Measurements from ENCODE around the gene RNF44. TPM values are rescaled to one million over a fixed set of nuclear protein-coding genes. Genes with fewer than 3 reads are reported as not detected.

RNF44 gene
- total and polyA plus RNA-seq, 2 of the 4 experiments (the other 2 are of a cell fraction) = 0.54 to 12.4 TPM

DNA sequence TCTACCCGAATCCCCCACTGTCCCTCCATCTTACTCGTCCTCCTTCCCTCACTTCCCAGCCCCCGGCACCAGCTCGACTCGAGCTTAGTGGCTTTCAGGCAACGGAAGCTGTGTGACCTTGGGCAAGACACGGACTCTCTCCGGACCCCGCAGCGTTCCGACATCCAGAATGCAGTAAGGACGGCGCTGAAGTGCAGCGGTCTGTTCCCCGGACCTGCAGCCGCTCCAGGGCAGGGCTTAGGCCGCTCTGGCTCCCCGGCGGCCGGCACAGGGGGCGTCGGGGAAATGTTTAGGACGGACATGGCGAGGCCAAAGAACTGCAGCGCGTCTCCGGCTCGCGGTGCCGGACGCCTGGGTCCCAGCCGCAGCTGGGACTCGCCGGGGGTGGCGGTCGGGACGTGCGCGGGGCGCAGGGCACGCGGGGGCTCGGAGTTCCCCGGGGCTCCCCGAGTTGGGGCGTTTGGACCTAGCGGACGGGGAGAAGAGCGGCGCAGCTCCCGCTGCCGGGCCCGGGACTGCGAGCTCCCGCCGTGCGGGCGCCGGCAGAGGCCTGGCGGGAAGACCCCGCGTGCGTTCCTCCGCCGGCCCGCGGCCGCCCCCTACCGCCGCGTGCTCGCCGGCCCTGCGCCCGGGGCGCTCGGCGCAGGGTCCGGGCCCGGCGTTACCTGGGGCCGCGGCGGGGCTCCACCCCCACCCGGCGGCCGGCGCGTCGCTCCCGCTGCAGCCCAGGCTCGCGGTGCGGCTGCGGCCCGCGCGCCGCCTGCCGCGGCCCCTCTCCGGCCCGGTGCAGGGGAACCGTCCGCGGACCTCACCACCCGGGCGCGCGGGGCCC, 5.6 kb upstream of the RNF44 start:
- H3K18ac ChIP-seq (ENCODE audit: low read depth, low read length) = no peak overlapping the region
- H2BK20ac ChIP-seq (ENCODE audit: low read depth, low read length) = 0 out of 2 replicates have a peak overlapping the region, but pooled peaks have one; percentile 36
- TF ChIP-seq MXI1 (IDR thresholded peaks at IDR 0.05; ENCODE audit: borderline replicate concordance, low read depth, low read length) (no peak), POLR2A (IDR thresholded peaks at IDR 0.05; ENCODE audit: low read depth, low read length) (no peak), NFE2L2 (IDR thresholded peaks at IDR 0.05; ENCODE audit: low read depth, low read length) (no peak), RCOR1 (IDR thresholded peaks at IDR 0.05; ENCODE audit: insufficient replicate concordance, low read length) (no peak), RAD21 (IDR thresholded peaks at IDR 0.05; ENCODE audit: low read length) (peak; percentile 42), BHLHE40 (IDR thresholded peaks at IDR 0.05; ENCODE audit: low read depth, low read length) (no peak), SMC3 (IDR thresholded peaks at IDR 0.05; ENCODE audit: low read depth, low read length) (0 out of 2 replicates have a peak, but pooled peaks have one; percentile 9), RFX5 (IDR thresholded peaks at IDR 0.05; ENCODE audit: low read depth, low read length) (no peak), CHD1 (IDR thresholded peaks at IDR 0.05; ENCODE audit: low read depth, low read length) (no peak), MAZ (IDR thresholded peaks at IDR 0.05; ENCODE audit: borderline replicate concordance, low read depth, low read length) (peak; percentile 20; the same call in 1 of the 2 replicates)
- TF ChIP-seq, protein P1, sequence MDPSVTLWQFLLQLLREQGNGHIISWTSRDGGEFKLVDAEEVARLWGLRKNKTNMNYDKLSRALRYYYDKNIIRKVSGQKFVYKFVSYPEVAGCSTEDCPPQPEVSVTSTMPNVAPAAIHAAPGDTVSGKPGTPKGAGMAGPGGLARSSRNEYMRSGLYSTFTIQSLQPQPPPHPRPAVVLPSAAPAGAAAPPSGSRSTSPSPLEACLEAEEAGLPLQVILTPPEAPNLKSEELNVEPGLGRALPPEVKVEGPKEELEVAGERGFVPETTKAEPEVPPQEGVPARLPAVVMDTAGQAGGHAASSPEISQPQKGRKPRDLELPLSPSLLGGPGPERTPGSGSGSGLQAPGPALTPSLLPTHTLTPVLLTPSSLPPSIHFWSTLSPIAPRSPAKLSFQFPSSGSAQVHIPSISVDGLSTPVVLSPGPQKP (IDR thresholded peaks at IDR 0.05; ENCODE audit: borderline replicate concordance, low read depth, low read length) = no peak
- TF ChIP-seq, protein P2, sequence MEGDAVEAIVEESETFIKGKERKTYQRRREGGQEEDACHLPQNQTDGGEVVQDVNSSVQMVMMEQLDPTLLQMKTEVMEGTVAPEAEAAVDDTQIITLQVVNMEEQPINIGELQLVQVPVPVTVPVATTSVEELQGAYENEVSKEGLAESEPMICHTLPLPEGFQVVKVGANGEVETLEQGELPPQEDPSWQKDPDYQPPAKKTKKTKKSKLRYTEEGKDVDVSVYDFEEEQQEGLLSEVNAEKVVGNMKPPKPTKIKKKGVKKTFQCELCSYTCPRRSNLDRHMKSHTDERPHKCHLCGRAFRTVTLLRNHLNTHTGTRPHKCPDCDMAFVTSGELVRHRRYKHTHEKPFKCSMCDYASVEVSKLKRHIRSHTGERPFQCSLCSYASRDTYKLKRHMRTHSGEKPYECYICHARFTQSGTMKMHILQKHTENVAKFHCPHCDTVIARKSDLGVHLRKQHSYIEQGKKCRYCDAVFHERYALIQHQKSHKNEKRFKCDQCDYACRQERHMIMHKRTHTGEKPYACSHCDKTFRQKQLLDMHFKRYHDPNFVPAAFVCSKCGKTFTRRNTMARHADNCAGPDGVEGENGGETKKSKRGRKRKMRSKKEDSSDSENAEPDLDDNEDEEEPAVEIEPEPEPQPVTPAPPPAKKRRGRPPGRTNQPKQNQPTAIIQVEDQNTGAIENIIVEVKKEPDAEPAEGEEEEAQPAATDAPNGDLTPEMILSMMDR (conservative IDR thresholded peaks at IDR 0.05; ENCODE audit: low read depth, low read length) = peak; percentile 46
- TF ChIP-seq, protein P3, sequence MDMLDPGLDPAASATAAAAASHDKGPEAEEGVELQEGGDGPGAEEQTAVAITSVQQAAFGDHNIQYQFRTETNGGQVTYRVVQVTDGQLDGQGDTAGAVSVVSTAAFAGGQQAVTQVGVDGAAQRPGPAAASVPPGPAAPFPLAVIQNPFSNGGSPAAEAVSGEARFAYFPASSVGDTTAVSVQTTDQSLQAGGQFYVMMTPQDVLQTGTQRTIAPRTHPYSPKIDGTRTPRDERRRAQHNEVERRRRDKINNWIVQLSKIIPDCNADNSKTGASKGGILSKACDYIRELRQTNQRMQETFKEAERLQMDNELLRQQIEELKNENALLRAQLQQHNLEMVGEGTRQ (IDR thresholded peaks at IDR 0.05; ENCODE audit: low read depth, low read length) = no peak
- intact Hi-C loops (cut with micrococcal nuclease) (no loop called here), dilution Hi-C loops (cut with HindIII; ENCODE audit: low sequenced_read_pairs, unreplicated experiment) (no loop called here), in situ Hi-C loops (cut with MboI; ENCODE audit: low sequenced_read_pairs) (no loop called here)
- peaks cover 9% of the 10 kb centered on the region for H3K4me1 ChIP-seq (ENCODE audit: control insufficient read depth, insufficient read depth, low read length)
- ChIA-PET POLR2A (ENCODE audit: unreplicated experiment) (interaction anchor here (0.6 kb wide), 2 partner anchors 101 to 200 kb away, joined by 5 to 8 read pairs; no protein-coding TSS in a partner anchor), CTCF (interaction anchor here (1.0 kb wide), 1 partner anchor 67 kb away, joined by 4 read pairs; no protein-coding TSS in a partner anchor)
- 2% methylated on average over 77 of the region's 110 CpGs; no CpG with 5 or more reads in 1 of the 2 experiments for WGBS, 2 experiments (ENCODE audit: extremely low coverage in 2 of 2, insufficient read length in 1 of 2)
- no peaks in the 10 kb centered on the region; a peak in 1 of 4 replicates for H3K79me1 ChIP-seq (ENCODE audit: low read depth in 1 of 2, low read length in 2 of 2)
- H3K27me3 ChIP-seq (ENCODE audit: control insufficient read depth, insufficient read depth, low read length) = no peaks in the 10 kb centered on the region; the same call in 1 of the 2 replicates
- H2AFZ ChIP-seq (replicated peaks; ENCODE audit: low read length, poor library complexity) = peak overlapping the region; percentile 84
- no peaks in the 10 kb centered on the region for H3K9me3 ChIP-seq (ENCODE audit: control insufficient read depth, insufficient read depth, low read length)
- peak overlapping the region; percentile 42 for H3K9ac ChIP-seq (ENCODE audit: low read depth, low read length)
- H3K4me2 ChIP-seq (ENCODE audit: low read depth, low read length) = peak overlapping the region; percentile 85
- peak; percentile 23 for DNase-seq
- H3K4me3 ChIP-seq (ENCODE audit: insufficient read depth, low read depth, low read length) = peak overlapping the region; percentile 46
- peak overlapping the region; percentile 71 for H2AK9ac ChIP-seq (replicated peaks; ENCODE audit: low read depth, low read length, poor library complexity)
- no TSS peak for BruUV-seq (replicated peaks)
- H3K23ac ChIP-seq (ENCODE audit: low read depth, low read length) = peak overlapping the region; percentile 59
- no peak overlapping the region; the same call in 1 of the 2 replicates for H3K27ac ChIP-seq (ENCODE audit: insufficient read depth, low read length)
- peak overlapping the region; percentile 54 for H3K4ac ChIP-seq (ENCODE audit: low read depth, low read length)
- peak overlapping the region; percentile 27; the same call in 1 of the 2 replicates for H2BK120ac ChIP-seq (ENCODE audit: low read depth, low read length)
- no peaks in the 10 kb centered on the region for H3K36me3 ChIP-seq (ENCODE audit: control insufficient read depth, insufficient read depth, low read length)
- no peak overlapping the region for H2BK5ac ChIP-seq (ENCODE audit: low read depth, low read length, poor library complexity, severe bottlenecking)
- no peaks in the 10 kb centered on the region for H4K20me1 ChIP-seq (ENCODE audit: insufficient read depth, low read length)
- H3K14ac ChIP-seq (replicated peaks; ENCODE audit: low read depth, low read length) = no peak overlapping the region
- no peaks in the 10 kb centered on the region for H3K9me1 ChIP-seq (ENCODE audit: insufficient read depth, low read length)
- no peak overlapping the region for H4K91ac ChIP-seq (ENCODE audit: insufficient read depth, low read depth, low read length)
- peak overlapping the region; percentile 35; the same call in 1 of the 2 replicates for H4K5ac ChIP-seq (ENCODE audit: low read depth, low read length)
- H2AK5ac ChIP-seq (ENCODE audit: low read depth, low read length) = 0 out of 2 replicates have a peak overlapping the region, but pooled peaks have one; percentile 29
- H4K8ac ChIP-seq (ENCODE audit: low read depth in 2 of 2, low read length in 2 of 2) = peak overlapping the region; percentile 53 to 70; a peak in 2 of 4 replicates
- H3K56ac ChIP-seq (ENCODE audit: extremely low read depth, insufficient read depth, low read length) = no peak overlapping the region
- ATAC-seq (ENCODE audit: low read depth) = peak; percentile 66
- H2BK15ac ChIP-seq (ENCODE audit: low read depth, low read length) = no peak overlapping the region

Data from IMR-90 (cell line).